ENCODE measurements around the gene HFM1. TPM values are rescaled to one million over a fixed set of nuclear protein-coding genes. Genes with fewer than 3 reads are reported as not detected.
A peak's percentile ranks its signal among the peaks of the same experiment; 100 is the strongest.
"Not testable (repeated sequence)": the region's sequence is repeated elsewhere in the genome, so short reads cannot be mapped to it uniquely, and the experiment has no call there.

Gene HFM1
- total RNA-seq, 1 donor from 2014 or later = 0.32 TPM

- H3K4me3 ChIP-seq; H3K27me3 ChIP-seq; H3K36me3 ChIP-seq; H3K9me3 ChIP-seq; H3K4me1 ChIP-seq; DNase-seq (ENCODE audit: low spot score in 2 of 2); H3K27ac ChIP-seq; intact Hi-C loops (cut with DNase I): not testable (repeated sequence)
Observed at GRCh38 chr1:91286259-91286961, 118.2 kb downstream of the HFM1 start.

GRCh38 chr1:91283421-91283726 is 121.3 kb downstream of the HFM1 start:
- no peak for DNase-seq (ENCODE audit: low spot score in 2 of 2)
- TF ChIP-seq, protein P1, sequence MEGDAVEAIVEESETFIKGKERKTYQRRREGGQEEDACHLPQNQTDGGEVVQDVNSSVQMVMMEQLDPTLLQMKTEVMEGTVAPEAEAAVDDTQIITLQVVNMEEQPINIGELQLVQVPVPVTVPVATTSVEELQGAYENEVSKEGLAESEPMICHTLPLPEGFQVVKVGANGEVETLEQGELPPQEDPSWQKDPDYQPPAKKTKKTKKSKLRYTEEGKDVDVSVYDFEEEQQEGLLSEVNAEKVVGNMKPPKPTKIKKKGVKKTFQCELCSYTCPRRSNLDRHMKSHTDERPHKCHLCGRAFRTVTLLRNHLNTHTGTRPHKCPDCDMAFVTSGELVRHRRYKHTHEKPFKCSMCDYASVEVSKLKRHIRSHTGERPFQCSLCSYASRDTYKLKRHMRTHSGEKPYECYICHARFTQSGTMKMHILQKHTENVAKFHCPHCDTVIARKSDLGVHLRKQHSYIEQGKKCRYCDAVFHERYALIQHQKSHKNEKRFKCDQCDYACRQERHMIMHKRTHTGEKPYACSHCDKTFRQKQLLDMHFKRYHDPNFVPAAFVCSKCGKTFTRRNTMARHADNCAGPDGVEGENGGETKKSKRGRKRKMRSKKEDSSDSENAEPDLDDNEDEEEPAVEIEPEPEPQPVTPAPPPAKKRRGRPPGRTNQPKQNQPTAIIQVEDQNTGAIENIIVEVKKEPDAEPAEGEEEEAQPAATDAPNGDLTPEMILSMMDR (IDR thresholded peaks at IDR 0.05) = no peak
- no peaks in the 10 kb centered on the region for H3K27me3 ChIP-seq
- H3K9me3 ChIP-seq = no peaks in the 10 kb centered on the region
- no peaks in the 10 kb centered on the region for H3K36me3 ChIP-seq
- H3K4me3 ChIP-seq = no peak overlapping the region
- H3K4me1 ChIP-seq = no peaks in the 10 kb centered on the region
- intact Hi-C loops (cut with DNase I) = loop anchor here (5.0 kb wide), 3 partner anchors 119 to 644 kb away; partner anchors contain the start of genes CDC7 and HFM1
- H3K27ac ChIP-seq = no peak overlapping the region

DNA sequence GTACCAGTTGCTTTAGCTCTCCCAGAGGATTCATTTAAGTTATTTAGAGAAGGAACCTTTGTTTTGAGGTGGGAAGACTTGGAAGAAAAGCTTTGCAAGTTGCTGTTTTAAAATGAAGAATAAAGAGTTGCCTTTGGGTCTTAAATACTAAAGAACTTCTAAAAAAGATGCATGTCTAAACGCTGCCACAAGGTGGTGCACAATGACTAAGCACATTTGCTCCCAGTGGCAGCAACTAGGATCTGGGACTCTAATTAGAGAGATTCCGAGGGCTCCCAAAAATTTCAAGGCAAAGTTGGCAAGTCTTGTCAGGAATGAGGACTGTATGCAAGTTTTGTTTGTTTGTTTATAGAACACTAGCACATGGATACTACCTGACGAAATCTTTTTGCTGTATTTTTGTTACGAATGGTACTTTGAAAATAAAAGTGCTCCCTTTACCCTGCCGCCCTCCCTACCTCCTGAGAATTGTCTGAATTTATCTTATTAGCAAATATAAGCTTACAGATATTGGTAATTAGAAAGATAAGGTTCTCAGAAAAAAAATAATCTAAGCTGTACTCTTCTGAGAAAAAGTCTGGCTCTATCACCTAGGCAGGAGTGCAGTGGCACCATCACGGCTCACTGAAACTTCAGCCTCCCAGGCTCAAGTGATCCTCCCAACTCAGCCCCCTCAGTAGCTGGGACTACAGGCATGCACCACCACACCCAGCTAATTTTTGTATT is 121.8 kb downstream of the HFM1 start:
- Histone ChIP-seq H3K4me3 (peak overlapping the region in 1 of 2 donors; percentile 41), H3K27me3 (no peaks in the 10 kb centered on the region), H3K27ac (no peak overlapping the region), H3K4me1 (no peaks in the 10 kb centered on the region), H3K36me3 (no peaks in the 10 kb centered on the region), H3K9me3 (no peaks in the 10 kb centered on the region)
- TF ChIP-seq, protein P1 (IDR thresholded peaks at IDR 0.05) = peak; percentile 28 to 75 (median 63)
- peak in 1 of 2 donors; percentile 72 for DNase-seq (ENCODE audit: low spot score in 2 of 2)
- intact Hi-C loops (cut with DNase I) = loop anchor here (5.0 kb wide), 3 partner anchors 119 to 644 kb away; partner anchors contain the start of genes CDC7 and HFM1

DNA sequence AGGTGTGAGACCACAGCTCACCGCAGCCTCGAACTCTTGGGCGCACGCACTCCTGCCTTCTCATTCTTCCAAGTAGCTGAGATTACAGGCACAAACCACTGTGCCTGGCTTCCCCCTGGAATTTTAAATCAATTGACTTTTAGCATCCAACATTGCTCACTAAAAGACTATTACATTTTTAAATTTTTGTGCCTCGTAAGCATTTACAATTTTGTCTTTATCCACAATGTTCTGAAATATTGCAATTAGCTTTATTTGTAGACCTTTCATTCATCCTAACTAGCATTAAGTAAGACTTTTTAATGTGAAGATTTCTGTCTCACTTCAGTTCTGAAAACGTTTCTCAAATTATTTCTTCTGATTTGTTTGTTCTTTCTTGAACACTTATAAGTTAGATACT is 122.9 kb downstream of the HFM1 start:
- Histone ChIP-seq H3K4me1 (no peaks in the 10 kb centered on the region), H3K9me3 (no peaks in the 10 kb centered on the region), H3K36me3 (no peaks in the 10 kb centered on the region), H3K27ac (no peak overlapping the region), H3K27me3 (no peaks in the 10 kb centered on the region), H3K4me3 (no peak overlapping the region)
- intact Hi-C loops (cut with DNase I) = loop anchor here (5.0 kb wide), 3 partner anchors 121 to 646 kb away; partner anchors contain the start of genes CDC7 and HFM1
- TF ChIP-seq, protein P1 (IDR thresholded peaks at IDR 0.05) = no peak
- DNase-seq (ENCODE audit: low spot score in 2 of 2) = no peak

DNA sequence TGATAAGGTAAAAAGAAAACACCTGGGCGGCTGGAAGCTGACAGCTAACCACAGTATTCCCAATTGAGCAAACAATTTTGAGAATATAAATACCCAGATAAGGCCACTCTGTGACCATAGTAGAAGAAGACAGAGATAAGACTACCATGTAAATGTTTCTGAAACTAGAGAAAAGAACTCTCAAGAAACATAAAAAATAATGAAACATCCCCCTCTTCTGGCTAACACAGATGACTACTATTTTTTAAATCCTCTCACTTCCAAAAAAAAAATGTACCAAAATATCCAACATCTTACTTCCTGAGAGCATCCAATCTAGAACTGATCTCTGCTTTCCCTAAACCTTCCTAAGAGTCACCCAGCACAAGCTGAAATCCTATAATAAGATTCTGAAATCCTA is 125.9 kb downstream of the HFM1 start:
- intact Hi-C loops (cut with DNase I) = no loop called here
- no peaks in the 10 kb centered on the region for H3K4me1 ChIP-seq
- no peak for DNase-seq (ENCODE audit: low spot score in 2 of 2)
- no peaks in the 10 kb centered on the region for H3K27me3 ChIP-seq
- TF ChIP-seq, protein P1 (IDR thresholded peaks at IDR 0.05) = no peak
- no peaks in the 10 kb centered on the region for H3K36me3 ChIP-seq
- H3K27ac ChIP-seq = no peak overlapping the region
- no peak overlapping the region for H3K4me3 ChIP-seq
- no peaks in the 10 kb centered on the region for H3K9me3 ChIP-seq

DNA sequence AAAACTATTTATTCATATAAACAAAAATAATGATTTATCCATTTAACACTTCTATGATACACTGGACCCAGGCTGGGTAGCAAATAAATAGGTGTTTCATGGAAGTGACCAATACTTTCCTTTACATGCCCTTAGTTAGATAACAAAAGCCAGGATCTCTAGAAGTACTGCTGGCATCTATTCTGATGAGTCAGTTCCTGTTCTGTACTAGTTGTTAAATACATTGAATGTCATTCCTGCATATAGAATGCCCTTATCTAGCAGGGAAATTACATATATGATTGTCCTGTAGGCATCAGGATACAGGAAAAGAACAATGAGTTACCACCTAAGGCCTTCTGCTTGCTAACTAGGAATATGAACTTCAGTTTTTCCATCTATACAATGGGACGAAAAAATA is 130.8 kb downstream of the HFM1 start:
- H3K27me3 ChIP-seq = no peaks in the 10 kb centered on the region
- H3K27ac ChIP-seq = no peak overlapping the region
- DNase-seq (ENCODE audit: low spot score in 2 of 2) = no peak
- TF ChIP-seq, protein P1 (IDR thresholded peaks at IDR 0.05) = no peak
- H3K36me3 ChIP-seq = no peaks in the 10 kb centered on the region
- H3K4me1 ChIP-seq = no peaks in the 10 kb centered on the region
- H3K9me3 ChIP-seq = no peaks in the 10 kb centered on the region
- no peak overlapping the region for H3K4me3 ChIP-seq
- intact Hi-C loops (cut with DNase I) = no loop called here
